ENCODE results near the gene CST7.

DNA sequence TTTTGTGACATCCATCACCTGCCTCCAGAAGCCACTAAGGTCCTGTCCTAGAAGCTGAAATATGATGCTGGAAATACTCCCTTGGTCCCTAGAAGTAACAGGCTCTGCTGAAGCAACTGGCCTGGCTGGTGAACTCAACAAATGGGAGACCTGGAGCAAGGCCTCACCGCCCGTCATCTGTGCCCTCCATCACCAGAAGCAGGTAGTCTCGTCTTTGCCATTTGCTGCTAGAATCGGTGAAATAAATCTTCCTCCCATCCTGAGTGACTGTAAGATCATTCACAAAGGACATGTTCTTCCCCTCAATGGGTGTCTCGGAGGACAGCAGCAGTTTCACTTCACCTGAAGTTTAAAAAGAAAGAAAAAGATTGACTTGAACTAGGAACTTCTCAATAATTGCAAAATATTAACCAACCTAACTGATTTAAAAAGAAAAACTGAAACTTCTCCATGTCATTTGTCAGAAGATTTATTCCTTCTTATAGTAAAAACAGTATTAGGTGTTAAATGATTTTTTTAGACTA, 21.0 kb downstream of the CST7 start:
- TF ChIP-seq CTCF (IDR thresholded peaks at IDR 0.05) (no peak), POLR2A (IDR thresholded peaks at IDR 0.05) (no peak)

All from breast epithelium (tissue), 3 donors.